GM15510 (cell line): ENCODE results near the gene ACSL5.

Source experiments
- POLR2A ChIP-seq: IDR thresholded peaks from 3 replicates; pipeline ENCODE4 v1.6.1; 2011; ENCODE audit warnings: borderline replicate concordance; ENCODE audit not compliant: insufficient read length; ENCODE audit errors: extremely low read depth

The ACSL5 gene

GRCh38 chr10:112461029-112461887 lies 87.3 kb downstream of the ACSL5 start:
- TF ChIP-seq POLR2A, result no peak

- TF ChIP-seq POLR2A, result no peak
These were observed 91.5 kb downstream of the ACSL5 start for GRCh38 chr10:112465299-112465883.

GRCh38 chr10:112466802-112467201 lies 92.9 kb downstream of the ACSL5 start:
- no peak for TF ChIP-seq POLR2A

GRCh38 chr10:112467541-112468075 lies 93.7 kb downstream of the ACSL5 start:
- TF ChIP-seq POLR2A, result no peak

GRCh38 chr10:112471878-112472487 lies 98.1 kb downstream of the ACSL5 start:
- TF ChIP-seq POLR2A, result no peak

- TF ChIP-seq POLR2A, result no peak
These were observed 101.8 kb downstream of the ACSL5 start for GRCh38 chr10:112475575-112476218.
